Measurements from ENCODE around the gene C11orf86.
A peak's percentile ranks its signal among the peaks of the same experiment; 100 is the strongest.

The C11orf86 gene

GRCh38 chr11:66992041-66992440 is 16.9 kb downstream of the C11orf86 start:
- Histone ChIP-seq H3K9me3 (ENCODE audit: control insufficient read depth, low read length) (no peaks in the 10 kb centered on the region), H3K27me3 (ENCODE audit: control insufficient read depth, insufficient read depth, low read length) (no peaks in the 10 kb centered on the region)
- no peak for TF ChIP-seq CTCF (IDR thresholded peaks at IDR 0.05)

GRCh38 chr11:66996609-66997273 is 21.6 kb downstream of the C11orf86 start:
- TF ChIP-seq CTCF (IDR thresholded peaks at IDR 0.05): no peak
- H3K79me2 ChIP-seq: no peaks in the 10 kb centered on the region
- no peak overlapping the region for H3K4me3 ChIP-seq (ENCODE audit: low read depth, low read length)
- peaks cover 2% of the 10 kb centered on the region for H3K4me1 ChIP-seq
- H2AFZ ChIP-seq: peak overlapping the region; percentile 42
- H3K27me3 ChIP-seq (ENCODE audit: control insufficient read depth, insufficient read depth, low read length): no peaks in the 10 kb centered on the region
- no peak overlapping the region for H3K4me2 ChIP-seq (ENCODE audit: low read length)
- no peaks in the 10 kb centered on the region for H3K36me3 ChIP-seq (ENCODE audit: control insufficient read depth, insufficient read depth, low read length)
- peak overlapping the region; percentile 42 for H3K27ac ChIP-seq
- H3K9ac ChIP-seq: no peak overlapping the region
- no peaks in the 10 kb centered on the region for H3K9me3 ChIP-seq (ENCODE audit: control insufficient read depth, low read length)

More at GRCh38 chr11:66992041-66992440, 16.9 kb downstream of the C11orf86 start:
- H3K79me2 ChIP-seq: no peaks in the 10 kb centered on the region
- no peak overlapping the region for H2AFZ ChIP-seq
- peaks cover 8% of the 10 kb centered on the region for H3K4me1 ChIP-seq
- H3K9ac ChIP-seq: no peak overlapping the region
- no peaks in the 10 kb centered on the region for H3K36me3 ChIP-seq (ENCODE audit: control insufficient read depth, insufficient read depth, low read length)
- H3K27ac ChIP-seq: no peak overlapping the region
- no peak overlapping the region for H3K4me3 ChIP-seq (ENCODE audit: low read depth, low read length)
- no peak overlapping the region for H3K4me2 ChIP-seq (ENCODE audit: low read length)

- Histone ChIP-seq H3K27me3 (ENCODE audit: control insufficient read depth, insufficient read depth, low read length) (no peaks in the 10 kb centered on the region), H3K9me3 (ENCODE audit: control insufficient read depth, low read length) (no peaks in the 10 kb centered on the region), H3K79me2 (no peaks in the 10 kb centered on the region), H2AFZ (no peak overlapping the region), H3K27ac (no peak overlapping the region), H3K9ac (no peak overlapping the region), H3K4me1 (peaks cover 21% of the 10 kb centered on the region), H3K4me2 (ENCODE audit: low read length) (no peak overlapping the region), H3K36me3 (ENCODE audit: control insufficient read depth, insufficient read depth, low read length) (no peaks in the 10 kb centered on the region), H3K4me3 (ENCODE audit: low read depth, low read length) (no peak overlapping the region)
- no peak for TF ChIP-seq CTCF (IDR thresholded peaks at IDR 0.05)
Observed at GRCh38 chr11:66999555-66999954, 24.5 kb downstream of the C11orf86 start.

GRCh38 chr11:67001332-67001731 is 26.2 kb downstream of the C11orf86 start:
- H3K79me2 ChIP-seq: no peaks in the 10 kb centered on the region
- peaks cover 25% of the 10 kb centered on the region for H3K4me1 ChIP-seq
- no peak overlapping the region for H3K27ac ChIP-seq
- H3K4me3 ChIP-seq (ENCODE audit: low read depth, low read length): no peak overlapping the region
- no peak overlapping the region for H3K9ac ChIP-seq
- TF ChIP-seq CTCF (IDR thresholded peaks at IDR 0.05): no peak
- no peaks in the 10 kb centered on the region for H3K36me3 ChIP-seq (ENCODE audit: control insufficient read depth, insufficient read depth, low read length)
- no peaks in the 10 kb centered on the region for H3K27me3 ChIP-seq (ENCODE audit: control insufficient read depth, insufficient read depth, low read length)
- H3K9me3 ChIP-seq (ENCODE audit: control insufficient read depth, low read length): no peaks in the 10 kb centered on the region
- no peak overlapping the region for H2AFZ ChIP-seq
- H3K4me2 ChIP-seq (ENCODE audit: low read length): no peak overlapping the region

Data from parathyroid adenoma (tissue), 2 donors.